GM18867 (cell line): ENCODE measurements around the gene PCBP3.

Source experiments
- ATAC-seq: cut with Tn5 transposase; IDR thresholded peaks from one replicate; pipeline ENCODE4 v1.9.1; 2021; ENCODE audit warnings: mild to moderate bottlenecking, moderate library complexity; ENCODE audit not compliant: unreplicated experiment

PCBP3 gene

GRCh38 chr21:45985471-45986315 lies 342.2 kb downstream of the PCBP3 start:
- no peak for ATAC-seq

- ATAC-seq = no peak
These were observed 343.0 kb downstream of the PCBP3 start for GRCh38 chr21:45986316-45987051.

- ATAC-seq = no peak
These were observed 343.7 kb downstream of the PCBP3 start for GRCh38 chr21:45987121-45987711.

GRCh38 chr21:45988366-45989347 lies 345.1 kb downstream of the PCBP3 start:
- no peak for ATAC-seq

GRCh38 chr21:45989355-45990048 lies 346.0 kb downstream of the PCBP3 start:
- ATAC-seq = no peak

- no peak for ATAC-seq
These were observed 346.7 kb downstream of the PCBP3 start for GRCh38 chr21:45990049-45990711.

- ATAC-seq = no peak
These were observed 347.4 kb downstream of the PCBP3 start for GRCh38 chr21:45990741-45991605.

GRCh38 chr21:45991606-45992300 lies 348.2 kb downstream of the PCBP3 start:
- no peak for ATAC-seq
